RCC 7860 (cell line): ENCODE data around the gene HIF1A.
"Not testable (repeated sequence)": the region's sequence is repeated elsewhere in the genome, so short reads cannot be mapped to it uniquely, and the experiment has no call there.

Source experiments
- DNase-seq: peaks from one replicate; pipeline ENCODE4 v3.0.0-alpha.2; 2015; ENCODE audit warnings: low spot score
- FAIRE-seq: peaks from 2 replicates; lab custom pipeline; 2012; peaks lifted over from hg19 to GRCh38; lab: Jason Lieb, UNC

HIF1A gene

DNA sequence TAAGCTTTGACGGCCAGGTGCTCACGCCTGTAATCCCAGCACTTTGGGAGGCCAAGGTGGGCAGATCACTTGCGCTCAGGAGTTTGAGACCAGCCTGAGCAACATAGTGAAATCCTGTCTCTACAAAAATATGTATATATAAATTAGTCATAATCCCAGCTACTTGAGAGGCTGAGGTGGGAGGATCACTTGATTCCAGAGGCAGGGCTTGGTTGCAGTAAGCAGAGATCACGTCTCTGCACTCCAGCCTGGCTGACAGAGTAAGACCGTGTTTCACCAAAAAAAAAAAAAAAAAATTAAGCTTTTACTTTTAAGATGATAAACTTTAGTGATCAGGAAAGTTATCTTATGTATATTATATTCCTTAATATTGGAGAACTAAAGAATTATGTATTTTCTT, 48.9 kb downstream of the HIF1A start:
- no peak for FAIRE-seq
- no peak for DNase-seq

GRCh38 chr14:61746346-61746745, 51.0 kb downstream of the HIF1A start:
- not testable (repeated sequence) for DNase-seq, FAIRE-seq

DNA sequence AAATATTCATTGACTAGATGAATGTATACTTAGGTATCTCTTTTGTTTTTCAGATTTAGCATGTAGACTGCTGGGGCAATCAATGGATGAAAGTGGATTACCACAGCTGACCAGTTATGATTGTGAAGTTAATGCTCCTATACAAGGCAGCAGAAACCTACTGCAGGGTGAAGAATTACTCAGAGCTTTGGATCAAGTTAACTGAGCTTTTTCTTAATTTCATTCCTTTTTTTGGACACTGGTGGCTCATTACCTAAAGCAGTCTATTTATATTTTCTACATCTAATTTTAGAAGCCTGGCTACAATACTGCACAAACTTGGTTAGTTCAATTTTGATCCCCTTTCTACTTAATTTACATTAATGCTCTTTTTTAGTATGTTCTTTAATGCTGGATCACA, 51.6 kb downstream of the HIF1A start:
- FAIRE-seq (no peak), DNase-seq (no peak)

DNA sequence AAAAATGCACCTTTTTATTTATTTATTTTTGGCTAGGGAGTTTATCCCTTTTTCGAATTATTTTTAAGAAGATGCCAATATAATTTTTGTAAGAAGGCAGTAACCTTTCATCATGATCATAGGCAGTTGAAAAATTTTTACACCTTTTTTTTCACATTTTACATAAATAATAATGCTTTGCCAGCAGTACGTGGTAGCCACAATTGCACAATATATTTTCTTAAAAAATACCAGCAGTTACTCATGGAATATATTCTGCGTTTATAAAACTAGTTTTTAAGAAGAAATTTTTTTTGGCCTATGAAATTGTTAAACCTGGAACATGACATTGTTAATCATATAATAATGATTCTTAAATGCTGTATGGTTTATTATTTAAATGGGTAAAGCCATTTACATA, 52.0 kb downstream of the HIF1A start:
- no peak for FAIRE-seq
- no peak for DNase-seq

DNA sequence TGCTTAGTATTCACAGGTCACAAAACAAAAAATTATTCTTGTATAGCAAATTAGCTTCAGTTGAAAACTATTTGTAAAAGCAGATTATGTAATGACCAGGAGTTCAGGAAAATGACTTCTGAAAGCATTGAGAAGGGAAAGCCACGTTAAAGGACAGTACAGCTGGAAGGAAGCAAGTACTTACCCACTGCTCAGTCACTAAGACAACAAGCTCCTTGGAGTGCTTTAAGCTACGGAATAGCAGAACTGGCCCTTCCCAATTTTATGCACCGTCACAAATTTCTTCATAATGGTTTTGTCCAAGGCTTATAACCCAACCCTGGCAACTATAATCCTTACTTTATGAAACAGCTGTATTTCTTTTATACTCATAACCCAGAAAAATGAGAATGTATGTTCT, 54.0 kb downstream of the HIF1A start:
- FAIRE-seq (no peak), DNase-seq (no peak)

GRCh38 chr14:61749867-61750266, 54.6 kb downstream of the HIF1A start:
- DNase-seq (no peak), FAIRE-seq (no peak)

DNA sequence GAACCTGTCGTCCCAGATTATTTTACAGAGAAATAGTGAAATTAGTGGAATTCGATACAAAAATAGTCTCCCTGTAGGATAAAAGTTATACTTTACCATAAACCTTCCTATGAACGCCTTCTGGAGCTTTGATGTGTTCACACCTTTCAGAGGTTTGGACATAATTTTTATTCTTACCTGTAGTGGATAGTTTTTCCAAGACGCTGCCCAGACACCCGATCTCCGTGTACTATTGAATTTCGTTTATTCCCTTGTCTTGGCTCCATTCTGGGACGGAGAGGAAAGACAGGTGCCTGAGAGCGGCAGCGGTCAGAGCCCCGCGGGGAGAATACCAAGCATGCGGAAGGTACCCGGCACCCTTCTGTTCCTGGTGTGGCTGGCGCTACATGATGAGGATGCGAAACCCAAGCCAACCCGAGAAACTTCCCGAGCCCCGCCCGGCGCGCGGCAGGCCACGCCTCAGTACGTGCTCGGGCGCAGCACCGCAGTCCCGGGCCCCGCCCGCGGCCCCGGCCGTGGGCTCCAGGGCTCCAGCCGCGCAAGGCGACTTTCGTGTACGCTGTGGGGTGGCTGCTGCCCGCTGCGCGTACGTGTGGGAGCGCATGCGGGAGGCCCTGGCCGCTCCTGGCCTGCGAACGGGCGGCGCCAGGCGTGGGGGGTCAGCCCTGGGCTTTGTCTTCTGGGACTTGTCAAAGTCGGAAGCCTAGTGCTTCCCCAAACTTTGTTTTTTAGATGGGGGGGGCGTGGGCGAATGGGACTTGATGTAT, 55.6 kb downstream of the HIF1A start:
- DNase-seq (no peak), FAIRE-seq (no peak)

DNA sequence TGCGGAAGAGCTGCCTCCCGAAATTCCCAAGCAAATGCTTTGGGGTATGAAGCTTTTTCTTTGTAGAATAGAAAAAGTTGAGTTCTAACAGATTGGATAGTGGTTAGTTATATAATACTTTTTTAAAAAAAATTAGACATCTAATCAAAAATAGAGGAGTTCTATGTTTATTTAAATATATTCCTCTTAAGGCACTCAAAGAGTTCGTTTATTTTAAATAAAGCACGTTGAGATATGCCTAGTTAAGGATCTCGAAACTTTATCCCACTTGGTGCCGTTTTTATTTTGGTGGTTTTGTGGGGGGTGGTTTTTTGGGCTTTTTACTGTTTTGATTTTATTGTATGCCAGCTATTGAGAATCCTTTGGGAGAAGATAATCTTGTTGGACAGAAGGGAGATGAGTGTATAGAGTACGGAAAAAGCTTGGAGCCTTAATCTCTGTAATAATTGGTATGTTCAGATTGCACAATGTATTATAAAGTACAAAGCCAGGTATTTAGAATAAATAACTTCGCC, 56.2 kb downstream of the HIF1A start:
- DNase-seq (no peak), FAIRE-seq (no peak)

DNA sequence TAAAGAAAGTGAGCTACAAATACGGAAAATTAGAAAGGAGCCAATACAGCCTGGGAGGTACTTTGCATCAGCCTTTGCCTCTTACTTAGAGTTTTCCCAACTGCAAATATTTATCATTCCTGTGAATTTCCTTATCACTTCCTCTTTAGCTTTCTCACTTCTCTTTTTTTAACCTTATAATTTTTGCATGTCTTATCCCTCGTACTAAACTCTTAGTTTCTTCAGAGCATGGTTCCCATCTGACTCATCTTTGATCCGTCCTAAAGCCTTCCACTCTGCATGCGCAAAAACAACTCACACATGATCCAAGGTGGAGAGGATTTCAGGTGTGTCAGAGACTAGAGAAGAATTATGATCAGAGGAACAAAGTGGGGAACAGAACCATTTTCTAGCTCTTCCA, 57.3 kb downstream of the HIF1A start:
- DNase-seq = no peak

DNA sequence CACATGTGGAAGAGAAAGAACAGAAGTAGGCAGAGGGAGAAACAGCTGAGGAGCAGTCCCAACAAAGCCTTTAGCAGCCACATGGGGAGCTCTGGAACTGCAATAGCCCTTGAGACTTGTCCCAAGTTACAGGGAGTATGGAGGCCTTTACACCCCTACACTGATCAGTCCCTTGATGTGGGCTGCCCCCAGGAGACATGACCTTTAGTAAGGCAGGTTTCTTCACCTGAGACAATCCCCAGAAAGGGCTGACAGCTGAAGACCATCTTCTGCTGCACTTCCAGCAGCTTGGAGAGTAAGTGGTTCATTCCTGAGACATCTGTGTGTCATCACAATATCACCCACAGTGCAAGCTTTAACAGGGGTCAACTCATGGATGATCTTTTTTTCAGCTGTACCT, 58.3 kb downstream of the HIF1A start:
- DNase-seq = no peak
- no peak for FAIRE-seq

More for the DNA sequence above, 57.3 kb downstream of the HIF1A start:
- FAIRE-seq = no peak

- no peak for FAIRE-seq
Observed at GRCh38 chr14:61754627-61755381, 59.5 kb downstream of the HIF1A start.

DNA sequence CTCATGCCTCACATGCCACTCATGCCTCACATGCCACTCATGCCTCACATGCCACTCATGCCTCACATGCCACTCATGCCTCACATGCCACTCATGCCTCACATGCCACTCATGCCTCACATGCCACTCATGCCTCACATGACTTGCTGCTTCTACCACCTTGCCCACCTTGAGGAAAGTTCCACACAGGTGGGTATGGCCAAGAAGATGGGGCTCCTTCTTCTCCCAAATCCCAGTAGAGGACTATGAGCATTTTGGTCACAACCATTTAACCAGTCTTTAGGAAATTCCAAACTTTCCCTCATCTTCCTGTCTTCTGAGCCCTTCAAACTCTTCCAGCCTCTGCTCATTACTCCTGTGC, 60.0 kb downstream of the HIF1A start:
- DNase-seq, FAIRE-seq: not testable (repeated sequence)

More at GRCh38 chr14:61754627-61755381, 59.5 kb downstream of the HIF1A start:
- no peak for DNase-seq

- FAIRE-seq (no peak), DNase-seq (no peak)
Observed at GRCh38 chr14:61756135-61756534, 60.8 kb downstream of the HIF1A start.

- FAIRE-seq (no peak), DNase-seq (no peak)
Observed at GRCh38 chr14:61759878-61760277, 64.6 kb downstream of the HIF1A start.

- FAIRE-seq (no peak), DNase-seq (no peak)
Observed at GRCh38 chr14:61761557-61761956, 66.2 kb downstream of the HIF1A start.

- no peak for FAIRE-seq
Observed at GRCh38 chr14:61761959-61762786, 66.9 kb downstream of the HIF1A start, which contains the start of gene SNAPC1. TSS of gene SNAPC1 (plus strand) at chr14:61762420. CDS start at chr14:61762461, 41 bp downstream.

DNA sequence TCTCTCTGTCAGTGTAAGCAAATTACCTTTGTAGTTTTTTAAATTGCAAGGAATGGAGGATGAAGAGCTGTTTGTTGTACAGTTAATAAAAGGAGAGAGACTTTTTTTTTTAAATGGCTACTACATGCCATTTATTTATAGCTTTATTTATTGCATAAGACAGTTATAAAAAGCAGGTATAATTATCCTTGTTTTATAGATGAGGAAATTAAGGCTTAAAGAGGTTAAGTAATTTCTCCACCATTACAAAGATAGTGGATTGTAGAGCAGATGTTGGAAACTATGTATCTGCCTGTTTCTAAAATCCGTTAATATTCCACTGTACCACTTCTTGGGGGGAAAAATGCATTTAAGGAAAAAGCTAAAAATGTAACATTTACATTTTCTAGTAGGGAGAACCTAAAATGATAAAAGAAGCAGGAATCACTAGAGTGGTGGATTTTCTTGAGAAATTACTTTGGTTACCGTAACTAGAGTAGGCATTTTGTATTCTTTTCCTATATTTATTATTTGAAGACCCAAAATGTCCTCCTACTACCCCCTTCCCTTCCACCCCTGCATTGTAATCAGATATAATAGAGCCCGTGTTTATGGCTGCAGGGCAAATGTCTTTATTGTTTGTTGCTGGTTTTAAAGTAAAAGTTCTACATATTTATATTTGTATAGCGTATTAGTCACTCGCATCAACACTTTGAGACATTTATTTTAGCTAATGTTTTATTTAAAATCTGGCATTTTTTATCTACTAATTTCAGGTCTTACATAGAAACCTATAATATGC, 69.2 kb downstream of the HIF1A start:
- FAIRE-seq (no peak), DNase-seq (no peak)

More at GRCh38 chr14:61761959-61762786, 66.9 kb downstream of the HIF1A start, which contains the start of gene SNAPC1:
- peak; percentile 72 for DNase-seq

DNA sequence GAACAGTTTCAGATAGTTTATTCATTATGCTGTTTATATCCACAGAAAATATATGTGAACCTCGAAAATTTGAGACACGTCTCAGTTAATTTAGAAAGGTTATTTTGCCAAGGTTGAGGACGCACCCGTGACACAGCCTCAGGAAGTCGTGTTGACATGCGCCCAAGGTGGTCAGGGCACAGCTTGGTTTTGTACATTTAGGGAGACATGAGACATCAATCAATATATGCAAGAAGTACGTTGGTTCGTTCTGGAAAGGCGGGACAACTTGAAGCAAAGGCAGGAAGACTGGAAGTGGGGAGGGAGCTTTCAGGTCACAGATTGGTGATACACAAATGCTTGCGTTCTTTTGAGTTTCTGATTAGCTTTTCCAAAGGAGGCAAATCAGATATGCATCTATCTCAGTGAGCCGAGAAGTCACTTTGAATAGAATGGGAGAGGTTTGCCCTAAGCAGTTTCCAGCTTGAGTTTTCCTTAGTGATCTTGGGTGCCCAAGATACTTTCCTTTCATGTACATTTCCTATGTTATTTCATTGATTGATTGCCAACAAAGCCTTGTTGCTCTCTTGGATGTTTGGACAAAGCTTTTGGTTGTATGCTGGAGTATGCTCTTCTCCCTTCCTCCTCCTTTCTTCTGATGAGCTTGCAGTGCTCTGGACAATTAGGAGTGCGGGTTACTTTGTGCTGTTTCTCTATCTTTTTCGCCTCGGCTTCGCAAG, 70.1 kb downstream of the HIF1A start:
- FAIRE-seq (no peak), DNase-seq (no peak)

GRCh38 chr14:61766151-61766550, 70.8 kb downstream of the HIF1A start:
- FAIRE-seq (no peak), DNase-seq (no peak)

GRCh38 chr14:61768240-61768639, 72.9 kb downstream of the HIF1A start:
- FAIRE-seq = no peak

More at GRCh38 chr14:61768240-61768639, 72.9 kb downstream of the HIF1A start:
- DNase-seq = no peak
